ENCODE results near the gene TRAF1. TPM values are rescaled to one million over a fixed set of nuclear protein-coding genes. Genes with fewer than 3 reads are reported as not detected.
"Not testable (repeated sequence)": the region's sequence is repeated elsewhere in the genome, so short reads cannot be mapped to it uniquely, and the experiment has no call there.

TRAF1 gene
- polyA plus RNA-seq (ENCODE audit: insufficient read length) = 7.1 TPM
- long read RNA-seq, donor 1, full-length matches to known transcripts = 1 of 1 reads
- long read RNA-seq, donor 1, partial matches to known transcripts = 0 of 1 reads
- long read RNA-seq, donor 1, other reads (novel, unspliced or antisense) = 0 of 1 reads
- long read RNA-seq, donor 2, full-length matches to known transcripts = 3 of 3 reads
- long read RNA-seq, donor 2, partial matches to known transcripts = 0 of 3 reads
- long read RNA-seq, donor 2, other reads (novel, unspliced or antisense) = 0 of 3 reads
- long read RNA-seq, donor 3 = 0 reads
- long read RNA-seq, donor 4 = 0 reads
- long read RNA-seq, donor 5, full-length matches to known transcripts = 2 of 2 reads
- long read RNA-seq, donor 5, partial matches to known transcripts = 0 of 2 reads
- long read RNA-seq, donor 5, other reads (novel, unspliced or antisense) = 0 of 2 reads
- long read RNA-seq, donor 6, full-length matches to known transcripts = 1 of 1 reads
- long read RNA-seq, donor 6, partial matches to known transcripts = 0 of 1 reads
- long read RNA-seq, donor 6, other reads (novel, unspliced or antisense) = 0 of 1 reads
- long read RNA-seq, donor 7, full-length matches to known transcripts = 5 of 5 reads
- long read RNA-seq, donor 7, partial matches to known transcripts = 0 of 5 reads
- long read RNA-seq, donor 7, other reads (novel, unspliced or antisense) = 0 of 5 reads
- long read RNA-seq, donor 8 = 0 reads

DNA sequence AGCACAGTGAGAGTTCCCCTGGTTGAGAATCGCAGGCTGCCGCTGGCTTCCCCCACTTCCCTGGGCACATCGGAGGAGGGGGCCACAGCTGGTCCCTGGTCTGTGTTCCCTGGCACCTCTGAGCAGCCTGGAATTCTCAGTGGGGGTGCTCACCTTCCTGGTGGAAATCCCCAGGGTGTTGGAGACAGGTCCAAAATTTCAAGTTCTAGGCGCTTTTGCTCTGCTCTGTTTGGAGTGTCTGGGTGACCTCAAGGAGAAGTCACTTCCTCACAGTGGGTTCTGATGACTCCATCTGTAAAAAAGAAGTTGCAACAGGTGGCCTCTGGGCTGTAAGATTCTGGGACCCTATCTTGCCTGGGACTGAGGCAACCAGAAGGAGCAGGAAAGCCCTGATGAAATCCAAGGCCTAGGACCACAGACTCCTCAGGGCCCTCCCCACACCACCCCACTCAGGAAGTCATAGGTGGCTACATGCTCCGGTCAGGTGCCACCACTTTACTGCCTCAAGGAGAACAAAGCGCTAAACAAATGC, at the start of gene TRAF1:
TRAF1 (minus strand) TSS at position 400 of the 532 bp plus-strand sequence. CDS start 721 bp downstream, outside the sequence.
- DNase-seq = no peak

DNA sequence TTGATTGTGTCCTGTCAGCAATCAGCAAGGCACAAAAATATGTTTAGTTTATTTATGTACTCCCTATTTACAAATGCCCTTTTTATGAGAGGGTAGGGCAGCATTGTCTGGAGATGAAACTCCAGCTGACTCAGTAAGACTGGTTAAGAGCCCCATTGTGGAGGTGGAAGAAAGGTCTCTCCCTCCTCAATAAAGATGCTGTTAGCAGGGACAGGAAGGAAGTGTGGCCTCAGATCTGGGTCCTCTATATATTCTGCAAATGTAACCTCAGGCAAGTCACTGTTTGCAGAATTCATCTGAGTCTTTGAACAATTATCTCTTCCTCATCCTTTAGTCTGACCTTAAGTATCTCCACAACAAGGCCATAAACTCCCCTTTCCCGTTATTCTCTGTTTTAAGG, 48.3 kb upstream of the TRAF1 start:
- no peak for DNase-seq

GRCh38 chr9:120974181-120974580, 47.6 kb upstream of the TRAF1 start:
- no peak for DNase-seq

- DNase-seq = no peak
Observed at GRCh38 chr9:120971938-120972337, 45.3 kb upstream of the TRAF1 start.

- DNase-seq = not testable (repeated sequence)
Observed at GRCh38 chr9:120971471-120971870, 44.9 kb upstream of the TRAF1 start.

- DNase-seq = no peak
Observed at GRCh38 chr9:120970244-120970643, 43.6 kb upstream of the TRAF1 start.

GRCh38 chr9:120966013-120966369, 39.4 kb upstream of the TRAF1 start:
- DNase-seq = no peak

DNA sequence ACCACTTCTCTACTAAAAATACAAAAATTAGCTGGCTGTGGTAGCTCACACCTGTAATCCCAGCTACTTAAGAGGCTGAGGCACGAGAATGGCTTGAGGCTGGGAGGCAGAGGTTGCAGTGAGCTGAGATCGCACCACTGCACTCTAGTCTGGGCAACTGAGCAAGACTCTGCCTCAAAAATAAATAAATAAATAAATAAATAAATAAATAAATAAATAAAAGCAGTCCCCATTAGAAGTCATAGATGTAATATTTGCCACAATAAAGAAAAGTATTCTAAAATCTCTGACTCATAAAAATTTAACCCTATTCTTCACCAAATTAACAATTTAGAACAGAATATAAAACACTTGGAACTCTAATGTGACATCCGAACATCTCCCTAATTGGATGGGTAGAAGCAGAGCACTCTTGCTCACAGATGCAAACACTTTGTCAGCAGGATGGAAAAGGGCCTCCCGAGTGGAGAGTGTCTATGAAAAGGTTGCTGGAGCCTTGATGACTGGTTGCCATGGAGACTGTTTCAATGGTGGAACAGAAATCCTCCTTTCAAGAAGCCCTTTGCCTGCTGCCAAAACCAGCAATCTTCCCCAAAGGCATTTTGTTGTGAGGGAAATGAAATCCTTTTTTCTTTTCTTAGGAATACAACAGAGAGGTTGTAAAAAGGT, 38.9 kb upstream of the TRAF1 start:
- DNase-seq = no peak

- no peak for DNase-seq
Observed at GRCh38 chr9:120961936-120962335, 35.3 kb upstream of the TRAF1 start.

DNA sequence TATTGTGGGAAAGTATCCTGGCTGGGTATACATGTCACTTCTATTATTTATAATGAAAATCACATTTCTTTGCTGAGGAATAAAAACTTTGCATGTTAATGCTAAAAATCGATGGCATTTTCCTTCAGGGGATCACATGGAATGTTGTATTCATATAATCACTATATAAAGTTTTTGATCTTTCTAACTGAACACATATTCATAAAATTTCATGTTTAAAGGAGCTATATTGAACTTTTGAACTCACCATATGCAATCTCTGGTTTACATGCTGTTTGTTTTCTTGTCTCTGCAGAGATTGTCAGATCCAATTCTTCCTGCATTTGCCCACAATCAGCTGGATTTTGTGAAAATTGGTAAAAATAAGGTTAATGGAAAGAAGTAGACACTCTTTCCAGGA, 33.4 kb upstream of the TRAF1 start:
- no peak for DNase-seq

DNA sequence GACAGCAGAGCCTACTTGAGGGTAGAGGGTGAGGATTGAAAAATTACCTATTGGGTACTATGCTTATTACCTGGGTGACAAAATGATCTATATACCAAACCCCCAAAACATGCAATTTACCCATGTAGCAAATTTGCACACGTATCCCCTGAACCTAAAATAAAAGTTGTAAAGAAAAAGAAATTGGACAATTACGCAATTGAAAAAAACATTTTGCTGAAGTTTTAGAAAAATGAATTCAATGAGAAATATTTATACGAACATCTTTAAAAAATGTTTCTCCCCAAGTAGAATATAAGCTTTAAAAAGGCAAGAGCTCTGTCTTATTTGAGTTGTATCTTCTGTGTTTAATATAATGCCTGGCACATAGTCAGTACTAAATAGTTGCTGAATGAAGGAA, 30.3 kb upstream of the TRAF1 start:
- DNase-seq = no peak

DNA sequence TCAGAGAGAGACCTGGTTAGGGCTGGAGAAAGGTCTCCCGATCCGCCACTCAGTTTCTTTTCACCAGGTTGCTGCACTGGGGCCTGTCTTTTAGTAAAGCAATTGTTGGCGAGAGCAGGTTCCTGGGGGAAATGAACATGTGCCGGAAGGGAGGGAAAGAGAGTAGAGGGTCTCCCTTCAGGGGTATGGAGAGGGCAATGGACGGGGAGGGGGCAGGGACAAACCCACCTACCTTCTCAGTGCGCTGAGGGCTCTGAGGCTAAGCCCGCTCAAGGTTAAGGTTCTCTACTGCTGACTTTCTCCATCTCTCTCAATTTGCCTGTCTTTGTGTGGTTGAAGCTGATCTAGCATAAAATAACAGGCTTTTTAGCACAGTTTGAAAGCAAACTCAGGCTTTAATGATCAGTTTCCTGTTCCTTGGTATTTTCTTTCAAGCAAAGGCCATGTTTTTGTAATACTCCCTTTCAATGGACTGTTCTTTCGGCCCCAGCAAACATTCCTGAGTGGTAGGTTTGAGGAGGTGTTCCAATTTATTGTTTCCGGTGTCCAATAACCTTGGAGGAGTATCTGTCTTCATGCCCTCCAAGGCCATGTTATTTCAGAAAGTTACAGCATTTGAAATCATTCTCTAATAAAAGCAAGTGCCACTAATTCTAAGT, 25.5 kb upstream of the TRAF1 start:
- DNase-seq = peak; percentile 77

GRCh38 chr9:120950421-120951388, 24.1 kb upstream of the TRAF1 start:
- no peak for DNase-seq

DNA sequence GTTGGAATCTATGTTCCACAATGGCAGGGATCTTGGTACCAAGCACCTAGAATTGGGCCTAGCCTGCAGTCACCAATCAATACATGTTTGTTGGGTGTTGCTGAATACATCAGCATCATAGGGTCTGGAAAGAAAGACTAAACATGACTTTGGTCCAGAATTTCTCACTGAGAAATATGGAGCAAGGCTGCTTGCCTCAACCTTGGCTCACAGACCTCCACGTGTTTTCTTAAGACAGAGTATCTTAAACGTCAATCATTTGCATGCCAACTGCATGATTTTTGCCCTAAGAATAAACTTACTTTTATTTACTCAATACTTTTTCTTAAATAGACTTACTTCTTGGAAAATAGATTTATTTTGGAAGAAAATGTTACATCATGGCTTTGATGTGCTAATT, 22.7 kb upstream of the TRAF1 start:
- no peak for DNase-seq

GRCh38 chr9:120948824-120949223, 22.2 kb upstream of the TRAF1 start:
- DNase-seq = no peak

GRCh38 chr9:120947222-120947621, 20.6 kb upstream of the TRAF1 start:
- DNase-seq = no peak

DNA sequence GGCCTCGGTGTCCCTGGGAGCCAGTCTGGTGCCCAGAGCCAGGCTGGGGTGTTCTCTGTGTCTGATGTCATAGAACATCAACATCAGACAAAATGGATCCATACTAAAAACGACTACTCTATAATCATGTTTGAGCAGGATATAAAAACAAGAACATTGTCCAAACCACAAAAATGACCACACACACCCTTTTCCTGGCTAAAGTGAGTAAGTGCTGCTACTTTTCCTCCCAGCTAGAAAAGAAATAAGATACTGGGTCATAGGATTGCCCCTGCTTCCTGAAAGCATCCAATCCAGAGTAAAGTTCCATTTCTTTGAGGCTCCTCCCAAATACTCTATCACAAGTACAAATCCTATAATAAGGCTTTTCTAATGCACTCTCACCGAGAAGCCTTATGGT, 19.7 kb upstream of the TRAF1 start:
- DNase-seq = no peak

- DNase-seq = no peak
Observed at GRCh38 chr9:120944948-120945347, 18.4 kb upstream of the TRAF1 start.

DNA sequence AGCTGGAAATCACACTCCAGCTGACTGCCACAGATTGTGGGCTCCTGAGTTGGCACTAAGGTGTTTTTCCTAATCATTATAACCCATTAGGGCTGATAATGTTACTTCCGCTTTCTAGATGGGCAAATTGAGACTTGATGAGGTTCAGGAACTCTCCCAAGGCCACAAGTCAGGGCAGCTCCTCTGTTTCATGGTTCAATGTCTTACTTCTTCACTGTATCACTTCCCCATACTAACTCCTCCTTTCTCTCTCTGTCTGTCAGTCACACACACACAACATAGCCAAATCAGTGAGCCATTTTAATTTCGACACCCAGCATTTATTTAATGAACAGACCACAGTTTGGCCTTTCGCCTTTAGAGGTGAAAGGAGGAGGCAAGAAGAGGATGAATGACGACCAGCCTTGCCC, 17.8 kb upstream of the TRAF1 start:
- no peak for DNase-seq

DNA sequence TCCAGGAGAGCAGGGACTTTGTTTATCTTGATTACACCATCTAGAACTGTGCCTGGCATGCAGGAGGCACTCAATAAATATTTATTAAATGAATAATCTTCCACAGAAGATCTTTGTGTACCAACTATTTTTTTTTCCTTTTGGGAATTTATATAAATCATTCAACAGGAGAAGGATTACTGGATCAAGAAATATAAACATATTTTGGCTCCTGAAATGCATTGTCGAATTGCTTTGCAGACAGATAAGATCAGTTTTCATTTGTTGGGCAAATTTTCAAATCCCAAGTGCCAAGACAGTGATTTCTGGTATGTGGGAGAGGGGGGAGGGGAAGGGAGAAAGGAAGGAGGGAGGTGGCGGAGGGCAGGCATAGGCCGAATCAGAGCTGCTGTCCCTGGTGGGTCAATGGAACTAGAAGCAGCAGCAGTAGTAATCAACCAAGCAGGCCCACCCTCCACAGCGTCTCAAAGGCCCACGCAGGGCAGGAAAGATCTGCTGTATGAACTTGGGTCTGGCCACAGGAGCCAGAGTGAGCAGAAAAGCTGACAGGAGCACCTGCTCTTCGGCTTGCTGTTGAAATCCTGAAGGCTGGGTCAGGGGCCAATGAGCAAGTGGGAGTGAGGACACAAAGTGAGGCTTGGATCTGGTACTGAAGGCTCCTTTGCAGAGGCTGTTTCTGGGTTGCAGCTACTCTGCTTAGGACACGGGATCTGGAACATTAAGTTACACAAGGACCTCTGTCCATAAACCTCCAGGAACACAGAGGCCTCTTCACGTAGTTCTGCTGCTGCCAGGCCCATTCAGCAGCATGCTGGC, 15.8 kb upstream of the TRAF1 start:
- no peak for DNase-seq
